ENCODE results near the gene ANGPTL7. TPM values are rescaled to one million over a fixed set of nuclear protein-coding genes. Genes with fewer than 3 reads are reported as not detected.

The ANGPTL7 gene
- total and polyA plus RNA-seq, 2 of the 8 experiments (the other 6 are each of a cell fraction or from before 2014, with no cell fraction given), result not detected

DNA sequence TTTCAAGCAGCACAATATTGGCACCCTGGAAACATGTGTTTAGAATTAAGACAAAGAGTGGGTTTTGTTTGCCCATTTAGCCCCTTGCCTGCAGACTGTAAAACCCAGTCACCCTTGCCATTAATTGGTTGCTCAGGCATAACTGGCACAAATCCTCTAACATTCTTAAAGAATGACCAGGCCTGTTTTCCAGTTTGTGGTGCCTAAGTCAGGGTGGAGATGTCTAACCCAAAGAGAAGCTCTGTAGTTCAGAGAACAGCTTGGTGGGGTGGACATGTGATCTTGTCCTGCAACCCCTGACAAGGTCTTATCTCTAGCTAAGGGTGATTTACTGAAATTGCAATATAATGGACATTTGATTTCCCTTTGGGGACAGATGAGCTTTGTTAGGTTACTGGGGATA is 8.8 kb upstream of the ANGPTL7 start:
- Histone ChIP-seq H3K4me1 (replicated peaks in 1 of 4; ENCODE audit: control insufficient read depth in 3 of 4, insufficient read depth in 4 of 4, low read length in 3 of 4) (no peaks in the 10 kb centered on the region), H3K23me2 (ENCODE audit: low read depth, low read length) (no peaks in the 10 kb centered on the region), H2AFZ (ENCODE audit: low read length) (no peak overlapping the region), H3K18ac (ENCODE audit: extremely low read depth, low read length) (no peak overlapping the region), H4K20me1 (replicated peaks in 1 of 2; ENCODE audit: control insufficient read depth in 1 of 2, insufficient read depth in 2 of 2, low read length in 2 of 2) (peaks cover 0 to 6% of the 10 kb centered on the region in 2 experiments), H2BK12ac (ENCODE audit: low read depth, low read length) (no peak overlapping the region), H3K27me3 (replicated peaks in 1 of 4; ENCODE audit: control insufficient read depth in 3 of 4, extremely low read depth in 1 of 4, insufficient read depth in 3 of 4, low read length in 3 of 4) (no peaks in the 10 kb centered on the region), H3K4me3 (ENCODE audit: extremely low read depth in 1 of 4, insufficient read depth in 2 of 4, low read depth in 3 of 4, low read length in 4 of 4) (no peak overlapping the region), H3K23ac (ENCODE audit: insufficient read length) (no peak overlapping the region), H3K56ac (replicated peaks; ENCODE audit: insufficient read length, low read depth, low read length) (no peak overlapping the region), H4K8ac (ENCODE audit: extremely low read depth, insufficient read depth, low read length) (no peak overlapping the region), H2AK5ac (ENCODE audit: low read depth, low read length) (no peak overlapping the region), H3K4me2 (ENCODE audit: insufficient read depth in 1 of 2, low read depth in 2 of 2, low read length in 2 of 2) (no peak overlapping the region), H2BK120ac (replicated peaks; ENCODE audit: low read depth, low read length) (no peak overlapping the region), H4K91ac (replicated peaks; ENCODE audit: insufficient read length, low read length) (no peak overlapping the region), H2BK5ac (ENCODE audit: low read depth, low read length) (no peak overlapping the region), H2BK20ac (ENCODE audit: low read length) (no peak overlapping the region), H3K9ac (replicated peaks in 1 of 4; ENCODE audit: extremely low read depth in 1 of 4, low read depth in 3 of 4, low read length in 3 of 4) (no peak overlapping the region), H3K27ac (ENCODE audit: low read depth, low read length) (no peak overlapping the region), H3K36me3 (ENCODE audit: control insufficient read depth in 2 of 4, insufficient read depth in 4 of 4, low read length in 3 of 4) (peaks cover 0 to 4% (median 0%) of the 10 kb centered on the region in 4 experiments; a peak in 2 of 8 replicates), H3K4ac (replicated peaks; ENCODE audit: insufficient read length, low read depth, low read length) (no peak overlapping the region), H3K9me3 (ENCODE audit: insufficient read depth in 2 of 2, low read depth in 1 of 2, low read length in 1 of 2) (no peaks in the 10 kb centered on the region), H4K5ac (ENCODE audit: insufficient read length, low read depth, low read length) (no peak overlapping the region), H3K79me1 (ENCODE audit: low read depth, low read length) (no peaks in the 10 kb centered on the region), H3K79me2 (ENCODE audit: control insufficient read depth in 1 of 2, insufficient read depth in 2 of 2, low read length in 2 of 2) (no peaks in the 10 kb centered on the region), H3K14ac (ENCODE audit: insufficient read length) (no peak overlapping the region), H2BK15ac (ENCODE audit: low read length) (no peak overlapping the region)
- DNase-seq (ENCODE audit: low read depth in 1 of 2, low spot score in 2 of 2) (no peak), FAIRE-seq (no peak)
- CTCF ChIA-PET (ENCODE audit: partially characterized antibody), result interaction anchor here (0.6 to 1.2 kb wide), 5 partner anchors 9 to 741 kb away, joined by 3 to 5 read pairs (median 3); no protein-coding TSS in a partner anchor
- POLR2A ChIA-PET (ENCODE audit: partially characterized antibody), result interaction anchor here (0.9 kb wide), 1 partner anchor 142 kb away, joined by 5 read pairs; no protein-coding TSS in a partner anchor
- TF ChIP-seq HDAC6 (IDR thresholded peaks at IDR 0.05; ENCODE audit: low read depth, low read length) (no peak), POLR2A (IDR thresholded peaks at IDR 0.05; ENCODE audit: control extremely low read depth in 1 of 2, low read depth in 2 of 2, low read length in 2 of 2) (no peak), EP300 (IDR thresholded peaks at IDR 0.05; ENCODE audit: borderline replicate concordance in 1 of 2, low read depth in 2 of 2, low read length in 2 of 2) (no peak), SP2 (IDR thresholded peaks at IDR 0.05; ENCODE audit: low read length) (no peak), SIN3A (conservative IDR thresholded peaks at IDR 0.05 in 1 of 2, IDR thresholded peaks at IDR 0.05 in 1 of 2; ENCODE audit: low read depth in 1 of 2, low read length in 2 of 2) (no peak), GTF2F1 (IDR thresholded peaks at IDR 0.05; ENCODE audit: borderline replicate concordance, low read depth, low read length) (no peak), BCL11A (IDR thresholded peaks at IDR 0.05; ENCODE audit: low read depth in 2 of 2, low read length in 2 of 2) (no peak), POLR2AphosphoS5 (IDR thresholded peaks at IDR 0.05; ENCODE audit: low read depth, low read length) (no peak)
- TF ChIP-seq, protein P1, sequence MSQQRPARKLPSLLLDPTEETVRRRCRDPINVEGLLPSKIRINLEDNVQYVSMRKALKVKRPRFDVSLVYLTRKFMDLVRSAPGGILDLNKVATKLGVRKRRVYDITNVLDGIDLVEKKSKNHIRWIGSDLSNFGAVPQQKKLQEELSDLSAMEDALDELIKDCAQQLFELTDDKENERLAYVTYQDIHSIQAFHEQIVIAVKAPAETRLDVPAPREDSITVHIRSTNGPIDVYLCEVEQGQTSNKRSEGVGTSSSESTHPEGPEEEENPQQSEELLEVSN (IDR thresholded peaks at IDR 0.05), result no peak

All from H1 (cell line).